NCI-H2196 treated with DMSO at 0.1 percent for 48 hours (cell line): Measurements from ENCODE around the gene KIF26B.
"Not testable (repeated sequence)": the region's sequence is repeated elsewhere in the genome, so short reads cannot be mapped to it uniquely, and the experiment has no call there.

ENCODE experiments used
- DNase-seq: peaks from one replicate; lab custom pipeline; 2025; ENCODE audit not compliant: unreplicated experiment; lab: John Stamatoyannopoulos, UW

KIF26B gene

DNA sequence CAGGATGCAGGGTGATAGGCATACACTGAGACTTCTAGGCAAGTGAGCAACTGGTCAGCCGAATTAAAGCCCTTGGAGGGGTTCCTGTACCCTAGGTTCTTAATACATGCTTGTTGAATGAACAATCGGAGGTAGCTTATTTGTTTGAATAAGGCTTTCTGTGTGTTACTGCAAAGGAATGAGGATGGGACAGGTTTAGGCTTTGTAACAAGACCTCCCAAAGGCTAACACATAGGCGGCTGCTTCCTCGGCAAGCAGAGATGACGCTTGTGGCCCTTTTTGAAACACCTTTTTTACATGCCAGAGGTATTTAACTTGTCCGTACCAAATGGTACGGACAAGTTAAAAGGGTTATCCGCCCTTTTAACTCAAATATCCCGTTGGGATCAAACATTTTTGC is 511.6 kb downstream of the KIF26B start:
- no peak for DNase-seq

DNA sequence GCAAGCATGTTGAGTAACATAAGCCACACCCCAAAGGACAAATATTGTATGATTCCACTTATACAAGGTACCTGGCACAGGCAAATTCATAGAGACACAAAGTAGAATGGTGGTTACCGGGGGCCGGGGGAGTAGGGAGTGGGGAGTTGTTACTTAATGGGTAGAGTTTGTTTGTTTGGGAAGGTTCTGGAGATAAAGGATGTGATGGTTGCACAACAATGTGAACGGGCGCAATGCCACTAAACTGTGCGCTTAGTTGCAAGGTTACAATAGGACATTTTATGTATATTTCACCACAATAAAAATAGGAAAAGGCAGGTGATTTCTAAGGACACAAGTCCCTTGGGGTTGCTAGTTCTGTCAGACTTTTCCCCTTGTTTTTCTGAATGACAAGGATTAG is 516.6 kb downstream of the KIF26B start:
- DNase-seq = no peak

DNA sequence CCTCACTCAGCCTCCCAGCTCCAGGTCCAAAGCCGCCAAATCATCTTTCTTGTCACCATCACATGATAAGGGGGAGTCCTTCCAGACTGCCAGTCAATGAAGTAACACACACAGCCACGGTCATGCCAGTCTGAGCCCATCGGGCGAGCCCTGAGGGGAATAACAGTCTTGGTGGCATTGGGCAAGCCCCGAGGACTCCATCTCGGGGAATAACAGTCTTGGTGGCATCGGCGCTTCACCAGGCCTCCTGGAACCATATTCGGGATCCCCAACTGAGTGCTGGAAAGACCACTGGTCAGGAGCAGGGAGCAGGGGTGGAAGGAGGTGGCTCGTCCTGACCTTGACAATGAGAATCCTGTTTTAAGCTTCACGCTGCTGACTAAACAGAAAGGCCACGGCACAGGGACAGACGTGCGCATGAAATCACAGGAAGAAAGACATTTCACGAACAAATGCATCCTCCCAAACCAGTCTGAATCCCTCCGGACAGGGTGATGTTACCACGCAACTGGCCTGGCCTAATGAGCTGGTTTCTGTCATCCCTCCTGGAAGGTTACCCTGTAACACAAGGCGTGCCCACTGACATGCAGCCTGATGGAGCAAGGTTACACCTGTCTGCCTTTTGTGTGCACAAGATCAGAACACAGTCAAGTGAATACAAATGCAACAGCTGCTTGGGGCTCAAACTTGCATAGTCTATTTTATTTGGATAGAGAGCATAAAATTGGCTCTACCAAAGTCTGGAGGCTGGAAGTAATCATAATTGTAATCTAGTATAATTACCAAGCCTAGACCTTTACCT is 517.4 kb downstream of the KIF26B start:
- no peak for DNase-seq

DNA sequence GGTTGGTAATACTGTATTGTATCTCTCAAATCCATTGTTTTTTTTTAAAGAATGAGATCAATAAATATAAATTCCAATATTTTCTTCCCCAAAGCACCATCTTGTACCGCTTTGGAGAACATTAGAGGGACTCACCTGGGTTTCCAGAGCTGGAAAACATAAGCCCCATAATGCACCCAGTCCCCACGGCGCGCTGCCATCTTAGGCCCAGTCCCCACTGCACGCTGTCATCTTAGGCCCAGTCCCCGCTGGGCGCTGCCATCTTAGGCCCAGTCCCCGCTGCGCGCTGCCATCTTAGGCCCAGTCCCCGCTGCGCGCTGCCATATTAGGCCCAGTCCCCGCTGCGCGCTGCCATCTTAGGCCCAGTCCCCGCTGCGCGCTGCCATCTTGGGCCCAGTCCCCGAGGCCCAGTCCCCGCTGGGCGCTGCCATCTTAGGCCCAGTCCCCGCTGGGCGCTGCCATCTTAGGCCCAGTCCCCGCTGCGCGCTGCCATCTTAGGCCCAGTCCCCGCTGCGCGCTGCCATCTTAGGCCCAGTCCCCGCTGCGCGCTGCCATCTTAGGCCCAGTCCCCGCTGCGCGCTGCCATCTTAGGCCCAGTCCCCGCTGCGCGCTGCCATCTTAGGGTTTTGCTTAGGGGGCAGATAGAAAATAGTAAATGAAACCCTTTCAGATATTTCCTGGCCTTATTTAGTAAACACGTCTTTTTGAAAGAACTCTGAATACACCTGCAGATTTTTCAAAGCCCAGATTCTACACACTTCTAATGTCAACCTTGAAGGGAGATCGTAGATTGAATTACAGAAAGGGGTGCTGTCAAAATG is 518.3 kb downstream of the KIF26B start:
- DNase-seq = not testable (repeated sequence)

DNA sequence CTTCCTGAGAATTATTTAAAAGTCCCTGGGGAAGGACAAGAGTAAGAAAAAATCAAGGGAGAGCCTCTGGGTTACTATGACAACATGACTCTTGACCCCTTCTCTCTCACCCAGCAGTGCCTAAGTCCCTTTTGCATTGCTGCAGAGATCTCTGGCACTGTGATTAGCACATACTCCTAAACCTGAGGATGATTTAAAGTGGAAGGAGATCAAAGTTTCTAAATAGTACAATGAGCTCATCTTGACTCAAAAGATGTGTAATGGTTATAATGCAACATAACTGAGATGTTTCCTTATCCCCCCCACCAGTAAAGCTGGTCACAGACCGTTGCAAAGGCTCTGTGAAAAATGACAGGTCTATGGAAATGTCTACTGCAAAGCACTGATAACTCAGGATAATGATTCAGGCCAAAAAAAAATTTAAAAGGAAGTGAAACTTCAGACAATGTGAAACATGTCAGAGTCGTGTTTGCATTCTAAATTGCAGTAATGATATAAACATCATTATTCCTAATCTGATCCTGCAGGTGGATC is 519.2 kb downstream of the KIF26B start:
- DNase-seq = no peak

DNA sequence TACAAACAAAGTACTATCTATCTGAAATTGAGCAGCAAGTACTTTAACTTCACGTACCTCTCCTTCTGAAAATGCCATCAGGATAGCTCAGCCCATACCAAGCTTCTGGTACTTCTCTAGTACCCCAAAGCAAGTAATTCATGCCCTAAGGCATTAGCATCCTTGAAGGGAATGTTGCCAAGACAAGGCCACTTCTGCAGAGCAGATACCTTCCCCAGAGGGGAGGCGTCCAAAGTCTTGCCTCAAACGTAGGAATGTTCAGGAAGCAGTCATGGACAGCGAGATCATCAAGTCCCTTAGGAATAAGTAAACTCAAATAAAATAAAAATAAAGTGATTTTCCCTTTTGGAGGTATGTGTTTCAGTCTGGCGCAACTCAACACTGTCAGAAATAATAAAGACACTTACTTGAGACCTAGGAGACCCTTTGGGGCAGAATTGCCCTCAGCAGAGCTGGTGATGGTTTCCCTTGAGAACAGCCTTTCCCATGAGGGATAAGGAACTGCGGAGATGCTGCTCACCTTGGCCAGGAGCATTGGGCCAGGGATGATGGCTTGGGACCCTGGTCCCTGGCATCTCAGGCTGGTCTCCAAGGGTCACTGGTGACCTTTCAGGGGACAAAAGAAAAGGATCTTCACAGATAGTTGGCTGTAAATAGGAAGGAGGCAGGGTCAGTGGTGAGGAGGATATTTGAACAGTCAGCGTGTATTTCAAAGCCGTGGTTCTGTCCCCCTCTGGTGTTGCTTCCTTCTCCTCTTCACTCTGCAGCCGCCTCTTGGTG is 522.9 kb downstream of the KIF26B start:
- no peak for DNase-seq

DNA sequence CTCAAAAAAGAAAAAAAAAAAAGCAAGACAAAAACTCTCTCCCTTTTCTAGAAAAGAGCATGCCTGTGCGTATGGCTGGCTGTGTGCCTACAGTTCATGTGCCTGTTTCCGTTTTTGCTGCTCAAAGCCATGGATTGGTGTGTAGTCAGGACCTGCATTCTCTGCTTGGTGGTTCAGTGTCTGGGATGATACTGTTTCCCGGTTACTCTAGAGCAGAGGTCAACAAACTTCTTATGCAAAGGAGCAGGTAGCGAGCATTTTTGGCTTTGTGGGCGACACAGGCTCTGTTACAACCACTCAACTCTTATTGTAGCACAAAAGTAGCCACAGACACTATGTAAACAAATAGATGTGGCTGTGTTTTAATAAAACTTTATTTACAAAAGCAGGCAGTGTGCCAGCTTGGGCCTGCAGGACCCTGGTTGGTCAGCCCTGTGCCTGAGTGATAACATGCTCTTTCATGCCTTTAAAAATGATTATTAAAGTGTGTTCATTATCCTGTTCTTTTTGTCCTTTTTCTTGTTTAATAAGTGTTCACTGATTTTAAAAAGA is 524.2 kb downstream of the KIF26B start:
- DNase-seq = no peak

DNA sequence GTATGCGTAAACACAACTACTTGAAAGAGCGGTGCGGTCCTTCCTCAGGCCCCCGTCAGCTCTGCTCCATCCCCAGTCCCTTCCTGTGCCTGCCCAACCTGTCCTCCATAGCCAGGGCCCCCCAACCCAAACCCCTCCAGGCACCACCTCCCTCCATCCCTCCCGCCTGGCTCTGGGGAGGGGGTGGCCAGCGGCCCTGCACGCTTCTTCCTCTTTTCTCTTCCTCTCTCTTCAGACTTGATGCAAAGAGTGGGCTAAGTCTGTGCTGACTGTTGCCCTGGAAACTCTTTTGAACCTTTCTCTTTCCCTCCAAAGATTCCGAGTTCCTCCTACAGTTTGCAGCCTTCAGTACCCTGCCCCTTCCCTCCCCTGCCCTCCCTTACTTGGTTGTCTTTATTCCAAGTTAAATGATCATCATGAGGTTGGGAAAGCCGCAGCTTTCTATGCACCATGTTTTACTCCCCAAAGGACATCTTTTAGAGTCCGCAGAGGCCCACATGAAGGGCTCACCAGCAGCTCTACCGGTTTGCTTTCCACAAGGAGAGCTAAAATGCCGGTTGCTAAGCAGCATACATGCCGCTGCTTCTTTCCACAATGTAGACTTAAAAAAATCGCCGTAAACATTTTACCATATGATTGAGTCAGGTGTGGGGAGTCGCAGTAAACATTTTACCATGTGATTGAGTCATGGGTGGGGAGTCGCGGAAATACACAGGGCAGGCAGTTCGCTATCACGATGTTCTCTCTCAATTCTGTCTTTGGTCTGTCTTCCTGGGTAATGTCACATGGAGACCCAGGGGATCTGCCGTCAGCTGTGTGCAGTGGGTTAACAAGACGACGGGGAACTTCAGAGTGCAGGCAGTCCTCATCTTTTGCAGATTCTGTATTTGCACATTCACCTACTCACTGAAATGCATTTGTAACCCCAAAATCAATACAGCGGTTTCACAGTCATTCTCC is 525.3 kb downstream of the KIF26B start:
- DNase-seq = no peak

DNA sequence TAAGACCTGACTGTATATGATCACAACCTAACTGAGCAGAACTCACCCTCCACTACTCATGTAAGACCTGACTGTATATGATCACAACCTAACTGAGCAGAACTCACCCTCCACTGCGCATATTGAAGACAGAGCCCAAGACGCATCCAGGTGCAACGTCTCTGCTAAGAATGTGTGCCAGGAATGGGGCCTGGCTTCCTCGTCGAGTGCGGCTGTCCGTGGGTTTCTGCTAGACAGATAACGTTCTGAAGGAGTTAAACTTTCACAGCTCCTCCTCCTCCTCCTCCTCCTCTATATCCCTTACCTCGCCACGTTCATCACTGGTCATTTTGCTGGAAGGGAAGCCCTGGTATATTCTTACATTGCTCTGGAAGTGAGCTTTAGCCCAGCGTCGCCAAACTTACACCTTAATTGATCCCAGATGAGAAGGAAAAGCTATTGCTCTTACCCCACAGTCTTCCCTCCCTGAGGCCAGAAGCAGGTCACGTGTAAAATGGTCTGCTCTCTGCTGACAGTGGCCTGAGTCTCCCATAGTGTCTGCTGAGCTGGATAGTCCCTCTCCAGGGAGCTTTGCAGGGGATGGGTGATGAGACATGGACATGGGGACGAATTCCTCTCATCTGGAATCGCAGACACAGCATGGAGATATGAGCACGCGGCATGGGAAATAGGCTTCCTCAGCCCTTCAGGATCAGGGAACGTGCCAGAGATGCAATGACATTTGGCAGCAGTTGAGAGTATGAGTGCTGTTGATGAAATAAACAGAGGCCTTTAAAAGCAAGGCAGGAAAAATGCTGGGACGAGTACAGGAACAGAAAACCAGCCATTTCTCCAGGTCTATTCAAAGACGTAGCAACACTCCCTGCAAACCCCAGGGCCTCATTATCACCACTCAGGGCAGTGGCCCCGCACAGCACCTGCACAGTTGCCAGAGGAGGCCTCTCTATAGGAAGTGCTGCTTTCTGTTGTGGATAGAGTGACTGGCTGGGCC is 528.1 kb downstream of the KIF26B start:
- DNase-seq = no peak

DNA sequence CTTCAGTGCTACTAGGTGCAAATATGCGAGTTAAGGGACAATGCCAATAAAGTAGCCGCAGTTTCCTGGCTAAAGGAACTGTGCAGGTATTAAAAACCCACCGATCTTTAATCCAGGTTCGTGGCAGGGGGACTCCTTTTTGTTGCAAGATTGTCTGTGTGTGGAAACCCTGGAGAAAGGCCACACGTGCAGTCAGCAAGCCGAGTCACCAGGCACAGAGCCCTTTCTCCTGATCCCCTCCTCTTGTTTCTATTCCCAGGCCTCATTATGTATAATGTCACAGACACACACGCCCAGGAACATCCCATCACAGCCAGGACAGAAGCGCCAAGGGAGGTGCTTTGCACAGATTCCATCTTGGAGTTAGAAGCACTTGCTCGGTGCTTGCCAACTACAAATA is 528.9 kb downstream of the KIF26B start:
- DNase-seq = no peak

DNA sequence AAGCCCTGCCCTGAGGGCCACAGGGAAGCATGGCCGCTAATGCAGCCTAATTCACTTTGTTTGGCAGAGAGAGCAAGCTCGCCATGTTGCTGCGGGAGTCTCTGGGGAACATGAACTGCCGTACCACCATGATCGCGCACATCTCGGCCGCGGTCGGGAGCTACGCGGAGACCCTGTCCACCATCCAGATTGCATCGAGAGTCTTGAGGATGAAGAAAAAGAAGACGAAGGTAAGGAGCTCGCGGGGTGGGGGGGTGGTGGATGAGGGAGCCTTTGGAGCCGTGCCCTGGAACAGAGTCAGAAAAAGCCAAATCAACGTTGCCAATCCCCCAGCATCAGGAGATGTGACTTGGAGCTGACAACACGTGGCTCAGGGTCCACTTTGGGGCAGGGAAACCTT is 529.4 kb downstream of the KIF26B start:
- no peak for DNase-seq

DNA sequence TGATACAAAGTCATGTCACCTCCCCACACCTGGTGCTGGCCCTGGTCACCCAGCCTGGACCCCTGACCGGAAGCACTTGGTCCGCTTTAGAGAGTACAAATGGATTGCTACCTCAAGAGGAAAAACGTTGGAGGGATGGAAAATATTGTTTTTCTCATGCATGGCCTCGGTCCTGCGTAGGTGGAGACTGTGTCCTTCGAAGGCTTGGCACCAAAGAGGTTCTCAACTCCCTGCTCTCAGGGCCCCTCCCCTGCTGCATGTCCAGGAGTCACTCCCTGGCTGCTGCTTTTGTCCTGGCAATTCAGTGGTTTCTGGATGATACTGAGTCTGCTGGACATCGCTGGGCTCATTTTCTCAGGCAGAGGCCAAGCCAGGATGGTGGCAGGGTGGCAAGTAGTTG is 529.8 kb downstream of the KIF26B start:
- DNase-seq = no peak

DNA sequence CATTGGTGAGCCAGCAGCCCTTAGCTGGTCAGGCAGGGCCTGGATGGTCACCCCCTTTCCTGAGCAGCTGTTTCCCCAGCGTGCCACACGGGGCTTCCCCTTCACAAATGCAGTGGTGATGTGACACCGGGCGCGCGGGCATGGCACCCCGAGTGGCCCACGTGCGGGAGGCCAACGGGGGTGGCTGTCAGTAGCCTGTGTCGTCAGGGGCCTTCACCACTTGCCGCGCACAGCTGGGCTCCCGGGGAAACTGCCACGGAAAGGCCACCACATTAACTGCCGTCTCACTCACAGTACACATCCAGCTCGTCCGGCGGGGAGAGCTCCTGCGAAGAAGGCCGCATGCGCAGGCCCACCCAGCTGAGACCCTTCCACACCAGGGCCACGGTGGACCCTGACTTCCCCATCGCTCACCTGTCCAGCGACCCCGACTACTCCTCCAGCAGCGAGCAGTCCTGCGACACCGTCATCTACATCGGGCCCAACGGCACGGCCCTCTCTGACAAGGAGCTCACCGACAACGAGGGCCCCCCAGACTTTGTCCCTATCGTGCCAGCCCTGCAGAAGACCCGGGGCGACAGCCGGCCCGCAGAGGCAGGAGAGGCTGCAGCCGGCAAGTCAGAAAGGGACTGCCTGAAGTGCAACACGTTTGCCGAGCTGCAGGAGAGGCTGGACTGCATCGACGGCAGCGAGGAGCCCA is 530.5 kb downstream of the KIF26B start:
- DNase-seq = no peak

DNA sequence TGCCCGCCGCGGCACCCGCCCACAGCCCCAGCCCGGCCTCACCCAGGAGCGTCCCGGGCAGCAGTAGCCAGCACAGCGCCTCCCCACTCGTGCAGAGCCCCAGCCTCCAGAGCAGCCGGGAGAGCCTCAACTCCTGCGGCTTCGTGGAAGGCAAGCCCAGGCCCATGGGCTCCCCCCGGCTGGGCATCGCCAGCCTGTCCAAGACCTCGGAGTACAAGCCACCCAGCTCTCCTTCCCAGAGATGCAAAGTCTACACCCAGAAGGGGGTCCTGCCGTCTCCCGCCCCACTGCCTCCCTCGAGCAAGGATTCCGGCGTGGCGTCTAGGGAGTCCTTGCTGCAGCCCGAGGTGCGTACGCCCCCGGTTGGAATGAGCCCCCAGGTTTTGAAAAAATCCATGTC is 531.2 kb downstream of the KIF26B start:
- DNase-seq = no peak

DNA sequence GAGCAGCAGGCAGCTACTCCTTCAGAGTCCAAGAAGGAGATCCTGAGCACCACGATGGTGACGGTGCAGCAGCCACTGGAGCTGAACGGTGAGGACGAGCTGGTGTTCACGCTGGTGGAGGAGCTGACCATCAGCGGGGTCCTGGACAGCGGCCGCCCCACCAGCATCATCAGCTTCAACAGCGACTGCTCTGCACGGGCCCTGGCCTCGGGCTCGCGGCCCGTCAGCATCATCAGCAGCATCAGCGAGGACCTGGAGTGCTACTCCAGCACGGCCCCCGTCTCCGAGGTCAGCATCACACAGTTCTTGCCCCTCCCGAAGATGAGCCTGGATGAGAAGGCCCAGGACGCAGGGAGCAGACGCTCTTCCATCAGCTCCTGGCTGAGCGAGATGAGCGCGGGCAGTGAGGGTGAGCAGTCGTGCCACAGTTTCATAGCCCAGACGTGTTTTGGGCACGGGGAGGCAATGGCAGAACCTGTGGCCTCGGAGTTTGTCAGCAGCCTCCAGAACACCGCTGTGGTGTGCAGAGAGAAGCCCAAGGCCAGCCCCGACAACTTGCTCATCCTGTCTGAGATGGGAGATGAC is 531.8 kb downstream of the KIF26B start:
- DNase-seq = no peak

DNA sequence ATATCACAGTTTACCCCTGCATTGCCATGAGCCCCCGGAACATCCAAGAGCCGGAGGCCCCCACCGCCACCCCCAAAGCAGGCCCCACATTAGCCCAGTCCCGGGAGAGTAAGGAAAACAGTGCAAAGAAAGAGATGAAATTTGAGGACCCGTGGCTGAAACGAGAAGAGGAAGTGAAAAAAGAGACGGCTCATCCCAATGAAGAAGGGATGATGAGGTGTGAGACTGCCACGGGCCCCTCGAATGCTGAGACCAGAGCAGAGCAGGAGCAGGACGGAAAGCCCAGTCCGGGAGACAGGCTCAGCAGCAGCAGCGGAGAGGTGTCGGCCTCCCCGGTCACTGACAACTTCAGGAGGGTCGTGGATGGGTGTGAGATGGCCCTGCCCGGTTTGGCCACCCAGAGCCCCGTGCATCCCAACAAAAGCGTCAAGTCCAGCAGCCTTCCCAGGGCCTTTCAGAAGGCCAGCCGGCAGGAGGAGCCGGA is 532.4 kb downstream of the KIF26B start:
- DNase-seq = no peak

DNA sequence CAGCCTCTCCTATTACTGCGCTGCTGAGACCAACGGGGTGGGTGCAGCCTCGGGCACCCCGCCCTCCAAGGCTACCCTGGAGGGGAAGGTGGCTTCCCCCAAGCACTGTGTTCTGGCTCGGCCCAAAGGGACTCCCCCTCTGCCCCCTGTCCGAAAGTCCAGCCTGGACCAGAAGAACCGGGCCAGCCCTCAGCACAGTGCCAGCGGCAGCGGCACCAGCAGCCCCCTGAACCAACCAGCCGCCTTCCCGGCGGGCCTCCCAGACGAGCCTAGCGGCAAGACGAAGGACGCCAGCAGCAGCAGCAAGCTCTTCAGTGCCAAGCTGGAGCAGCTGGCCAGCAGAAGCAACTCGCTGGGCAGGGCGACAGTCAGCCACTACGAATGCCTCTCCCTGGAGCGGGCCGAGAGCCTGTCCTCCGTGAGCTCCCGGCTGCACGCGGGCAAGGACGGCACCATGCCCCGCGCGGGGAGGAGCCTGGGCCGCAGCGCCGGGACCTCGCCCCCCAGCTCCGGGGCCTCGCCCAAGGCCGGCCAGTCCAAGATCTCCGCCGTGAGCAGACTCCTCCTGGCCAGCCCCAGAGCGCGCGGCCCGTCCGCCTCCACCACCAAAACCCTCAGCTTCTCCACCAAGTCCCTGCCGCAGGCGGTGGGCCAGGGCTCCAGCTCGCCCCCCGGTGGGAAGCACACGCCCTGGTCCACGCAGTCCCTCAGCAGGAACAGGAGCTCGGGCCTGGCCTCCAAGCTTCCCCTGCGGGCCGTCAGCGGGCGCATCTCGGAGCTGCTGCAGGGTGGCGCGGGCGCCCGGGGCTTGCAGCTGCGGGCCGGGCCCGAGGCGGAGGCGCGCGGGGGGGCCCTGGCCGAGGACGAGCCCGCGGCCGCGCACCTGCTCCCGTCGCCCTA is 533.1 kb downstream of the KIF26B start:
- no peak for DNase-seq
